ENCODE data around the gene APBA2. TPM values are rescaled to one million over a fixed set of nuclear protein-coding genes. Genes with fewer than 3 reads are reported as not detected.

Gene APBA2
- total and polyA plus RNA-seq, 10 of the 15 experiments (the other 5 are each of a cell fraction or from before 2014, with no cell fraction given): 0.06 to 0.26 (median 0.07) TPM; not detected in 7

DNA sequence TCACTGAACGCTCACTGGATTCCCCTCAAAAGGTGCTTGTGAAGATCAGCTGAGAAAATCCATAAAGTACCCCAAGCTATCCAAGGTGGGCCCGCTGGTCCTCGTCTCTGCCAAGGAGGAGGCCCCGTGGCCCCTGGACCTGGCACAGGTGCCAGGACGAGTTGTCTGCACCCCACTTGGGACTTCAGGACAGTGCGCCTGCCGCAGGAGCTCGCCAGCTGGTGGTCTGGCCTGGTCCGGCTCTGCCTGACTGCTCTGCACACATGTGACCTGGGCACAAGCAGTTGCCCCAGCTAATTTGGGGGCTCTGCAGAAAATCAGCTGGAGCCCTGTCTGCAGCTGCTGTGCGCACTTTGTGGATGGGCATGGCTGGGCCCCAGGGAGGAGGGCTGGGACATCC lies 224.0 kb downstream of the APBA2 start:
- no peak for TF ChIP-seq CHD1 (IDR thresholded peaks at IDR 0.05; ENCODE audit: low read depth, low read length)
- TF ChIP-seq POLR2A (IDR thresholded peaks at IDR 0.05; ENCODE audit: low read depth, low read length): no peak
- no peak for TF ChIP-seq BMI1 (IDR thresholded peaks at IDR 0.05; ENCODE audit: borderline replicate concordance)
- no peak for TF ChIP-seq BHLHE40 (IDR thresholded peaks at IDR 0.05; ENCODE audit: borderline replicate concordance in 1 of 2, low read depth in 2 of 2, low read length in 1 of 2)
- no peak for TF ChIP-seq PAX8 (IDR thresholded peaks at IDR 0.05)
- no peak for TF ChIP-seq POU2F2 (IDR thresholded peaks at IDR 0.05; ENCODE audit: borderline replicate concordance, low read depth, low read length)
- TF ChIP-seq MXI1 (IDR thresholded peaks at IDR 0.05; ENCODE audit: low read depth, low read length): no peak
- TF ChIP-seq, protein P1, sequence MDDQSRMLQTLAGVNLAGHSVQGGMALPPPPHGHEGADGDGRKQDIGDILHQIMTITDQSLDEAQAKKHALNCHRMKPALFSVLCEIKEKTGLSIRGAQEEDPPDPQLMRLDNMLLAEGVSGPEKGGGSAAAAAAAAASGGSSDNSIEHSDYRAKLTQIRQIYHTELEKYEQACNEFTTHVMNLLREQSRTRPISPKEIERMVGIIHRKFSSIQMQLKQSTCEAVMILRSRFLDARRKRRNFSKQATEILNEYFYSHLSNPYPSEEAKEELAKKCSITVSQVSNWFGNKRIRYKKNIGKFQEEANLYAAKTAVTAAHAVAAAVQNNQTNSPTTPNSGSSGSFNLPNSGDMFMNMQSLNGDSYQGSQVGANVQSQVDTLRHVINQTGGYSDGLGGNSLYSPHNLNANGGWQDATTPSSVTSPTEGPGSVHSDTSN (IDR thresholded peaks at IDR 0.05; ENCODE audit: insufficient replicate concordance, low read depth, low read length): no peak
- TF ChIP-seq SREBF2 (IDR thresholded peaks at IDR 0.05; ENCODE audit: low read length): no peak
- no peak overlapping the region for H3K4me2 ChIP-seq (ENCODE audit: control insufficient read depth, insufficient read depth)
- intact Hi-C loops (cut with micrococcal nuclease; ENCODE audit: unreplicated experiment): no loop called here
- in situ Hi-C loops (cut with MboI): loop anchor here (25.0 kb wide), 1 partner anchor 953 kb away; no protein-coding TSS in a partner anchor
- no peaks in the 10 kb centered on the region for H3K27me3 ChIP-seq (replicated peaks in 1 of 2; ENCODE audit: control insufficient read depth in 2 of 2, insufficient read depth in 2 of 2, low read length in 1 of 2)
- no peaks in the 10 kb centered on the region for H3K9me3 ChIP-seq (replicated peaks; ENCODE audit: control insufficient read depth, insufficient read depth, low read length)
- H3K4me3 ChIP-seq: no peak overlapping the region
- no peaks in the 10 kb centered on the region for H3K79me2 ChIP-seq (ENCODE audit: control insufficient read depth, insufficient read depth, low read length)
- FAIRE-seq (no peak), ATAC-seq (no peak), DNase-seq (ENCODE audit: low read depth, low spot score) (no peak)
- no peaks in the 10 kb centered on the region for H3K4me1 ChIP-seq (ENCODE audit: control insufficient read depth, insufficient read depth, low read length)
- CTCF ChIA-PET: interaction anchor here (1.1 kb wide), 1 partner anchor 30 kb away, joined by 4 read pairs; no protein-coding TSS in a partner anchor
- H3K27ac ChIP-seq (ENCODE audit: control insufficient read depth, insufficient read depth): no peak overlapping the region
- RAD21 ChIA-PET (ENCODE audit: unreplicated experiment): no interaction called here
- SMC1A ChIA-PET (ENCODE audit: uncharacterized antibody, unreplicated experiment): no interaction called here
- H2AFZ ChIP-seq (ENCODE audit: control insufficient read depth, low read depth, low read length): no peak overlapping the region
- 28% methylated on average over 10 of the region's 10 CpGs for WGBS (ENCODE audit: insufficient coverage, insufficient replicate concordance, low lambda C conversion rate, missing lambda C conversion rate)
- H3K9ac ChIP-seq (ENCODE audit: control insufficient read depth, insufficient read depth, low read length): no peak overlapping the region
- no TSS peak for BruUV-seq (replicated peaks)
- H3K36me3 ChIP-seq (ENCODE audit: control insufficient read depth in 2 of 2, insufficient read depth in 2 of 2, low read length in 1 of 2): no peaks in the 10 kb centered on the region
- POLR2A ChIA-PET: no interaction called here
- H4K20me1 ChIP-seq (ENCODE audit: control insufficient read depth, insufficient read depth): no peaks in the 10 kb centered on the region
